ENCODE data around the gene PTDSS2.

The PTDSS2 gene

GRCh38 chr11:477052-477715 is 27.1 kb downstream of the PTDSS2 start:
- H3K36me3 ChIP-seq (ENCODE audit: insufficient read depth, low read length) = peaks cover 7% of the 10 kb centered on the region
- H3K27me3 ChIP-seq (ENCODE audit: insufficient read depth, low read length) = no peaks in the 10 kb centered on the region
- H3K79me2 ChIP-seq (ENCODE audit: insufficient read depth, low read length) = no peaks in the 10 kb centered on the region
- no peaks in the 10 kb centered on the region for H3F3A ChIP-seq (ENCODE audit: insufficient read depth, low read length)
- no peaks in the 10 kb centered on the region for H3K9me2 ChIP-seq (ENCODE audit: low read depth, low read length)
- TF ChIP-seq CTCF (IDR thresholded peaks at IDR 0.05; ENCODE audit: low read length) (no peak), EZH2 (IDR thresholded peaks at IDR 0.05; ENCODE audit: borderline replicate concordance, low read length) (no peak)
- no peak overlapping the region for H3K4me3 ChIP-seq (ENCODE audit: low read depth, low read length, poor library complexity, severe bottlenecking)
- H4K20me1 ChIP-seq (ENCODE audit: insufficient read depth, low read length) = no peaks in the 10 kb centered on the region
- H3K27ac ChIP-seq (ENCODE audit: low read depth, low read length, poor library complexity, severe bottlenecking) = no peak overlapping the region
- no peak overlapping the region for H3K9ac ChIP-seq (ENCODE audit: low read length)
- no peak overlapping the region for H3K4me2 ChIP-seq (ENCODE audit: low read length)
- no peak overlapping the region for H2AFZ ChIP-seq (ENCODE audit: low read length)
- no peaks in the 10 kb centered on the region for H3K4me1 ChIP-seq (ENCODE audit: insufficient read depth, low read length, severe bottlenecking)
- no peaks in the 10 kb centered on the region for H3K9me3 ChIP-seq (ENCODE audit: low read length)

- Histone ChIP-seq H3K36me3 (ENCODE audit: insufficient read depth, low read length) (peaks cover 7% of the 10 kb centered on the region), H3K79me2 (ENCODE audit: insufficient read depth, low read length) (no peaks in the 10 kb centered on the region), H3K4me3 (ENCODE audit: low read depth, low read length, poor library complexity, severe bottlenecking) (no peak overlapping the region), H3K9ac (ENCODE audit: low read length) (no peak overlapping the region), H3K4me1 (ENCODE audit: insufficient read depth, low read length, severe bottlenecking) (no peaks in the 10 kb centered on the region), H2AFZ (ENCODE audit: low read length) (no peak overlapping the region), H3K27me3 (ENCODE audit: insufficient read depth, low read length) (no peaks in the 10 kb centered on the region), H3K9me2 (ENCODE audit: low read depth, low read length) (no peaks in the 10 kb centered on the region), H4K20me1 (ENCODE audit: insufficient read depth, low read length) (no peaks in the 10 kb centered on the region), H3K27ac (ENCODE audit: low read depth, low read length, poor library complexity, severe bottlenecking) (no peak overlapping the region), H3K4me2 (ENCODE audit: low read length) (no peak overlapping the region), H3F3A (ENCODE audit: insufficient read depth, low read length) (no peaks in the 10 kb centered on the region), H3K9me3 (ENCODE audit: low read length) (no peaks in the 10 kb centered on the region)
- TF ChIP-seq EZH2 (IDR thresholded peaks at IDR 0.05; ENCODE audit: borderline replicate concordance, low read length) = no peak
- no peak for TF ChIP-seq CTCF (IDR thresholded peaks at IDR 0.05; ENCODE audit: low read length)
Observed at GRCh38 chr11:479311-479710, 29.2 kb downstream of the PTDSS2 start.

GRCh38 chr11:484616-485015 is 34.5 kb downstream of the PTDSS2 start:
- no peaks in the 10 kb centered on the region for H4K20me1 ChIP-seq (ENCODE audit: insufficient read depth, low read length)
- no peak overlapping the region for H3K4me3 ChIP-seq (ENCODE audit: low read depth, low read length, poor library complexity, severe bottlenecking)
- no peak overlapping the region for H3K9ac ChIP-seq (ENCODE audit: low read length)
- H2AFZ ChIP-seq (ENCODE audit: low read length) = no peak overlapping the region
- H3F3A ChIP-seq (ENCODE audit: insufficient read depth, low read length) = no peaks in the 10 kb centered on the region
- H3K9me2 ChIP-seq (ENCODE audit: low read depth, low read length) = no peaks in the 10 kb centered on the region
- no peaks in the 10 kb centered on the region for H3K79me2 ChIP-seq (ENCODE audit: insufficient read depth, low read length)
- no peaks in the 10 kb centered on the region for H3K4me1 ChIP-seq (ENCODE audit: insufficient read depth, low read length, severe bottlenecking)
- no peak overlapping the region for H3K27ac ChIP-seq (ENCODE audit: low read depth, low read length, poor library complexity, severe bottlenecking)
- TF ChIP-seq EZH2 (IDR thresholded peaks at IDR 0.05; ENCODE audit: borderline replicate concordance, low read length) (no peak), CTCF (IDR thresholded peaks at IDR 0.05; ENCODE audit: low read length) (no peak)
- H3K36me3 ChIP-seq (ENCODE audit: insufficient read depth, low read length) = no peaks in the 10 kb centered on the region; the same call in 1 of the 2 replicates
- no peaks in the 10 kb centered on the region for H3K27me3 ChIP-seq (ENCODE audit: insufficient read depth, low read length)
- no peak overlapping the region for H3K4me2 ChIP-seq (ENCODE audit: low read length)
- H3K9me3 ChIP-seq (ENCODE audit: low read length) = no peaks in the 10 kb centered on the region
